ENCODE results near the gene STAG3.
"Not testable (repeated sequence)": the region's sequence is repeated elsewhere in the genome, so short reads cannot be mapped to it uniquely, and the experiment has no call there.

Gene STAG3, protein sequence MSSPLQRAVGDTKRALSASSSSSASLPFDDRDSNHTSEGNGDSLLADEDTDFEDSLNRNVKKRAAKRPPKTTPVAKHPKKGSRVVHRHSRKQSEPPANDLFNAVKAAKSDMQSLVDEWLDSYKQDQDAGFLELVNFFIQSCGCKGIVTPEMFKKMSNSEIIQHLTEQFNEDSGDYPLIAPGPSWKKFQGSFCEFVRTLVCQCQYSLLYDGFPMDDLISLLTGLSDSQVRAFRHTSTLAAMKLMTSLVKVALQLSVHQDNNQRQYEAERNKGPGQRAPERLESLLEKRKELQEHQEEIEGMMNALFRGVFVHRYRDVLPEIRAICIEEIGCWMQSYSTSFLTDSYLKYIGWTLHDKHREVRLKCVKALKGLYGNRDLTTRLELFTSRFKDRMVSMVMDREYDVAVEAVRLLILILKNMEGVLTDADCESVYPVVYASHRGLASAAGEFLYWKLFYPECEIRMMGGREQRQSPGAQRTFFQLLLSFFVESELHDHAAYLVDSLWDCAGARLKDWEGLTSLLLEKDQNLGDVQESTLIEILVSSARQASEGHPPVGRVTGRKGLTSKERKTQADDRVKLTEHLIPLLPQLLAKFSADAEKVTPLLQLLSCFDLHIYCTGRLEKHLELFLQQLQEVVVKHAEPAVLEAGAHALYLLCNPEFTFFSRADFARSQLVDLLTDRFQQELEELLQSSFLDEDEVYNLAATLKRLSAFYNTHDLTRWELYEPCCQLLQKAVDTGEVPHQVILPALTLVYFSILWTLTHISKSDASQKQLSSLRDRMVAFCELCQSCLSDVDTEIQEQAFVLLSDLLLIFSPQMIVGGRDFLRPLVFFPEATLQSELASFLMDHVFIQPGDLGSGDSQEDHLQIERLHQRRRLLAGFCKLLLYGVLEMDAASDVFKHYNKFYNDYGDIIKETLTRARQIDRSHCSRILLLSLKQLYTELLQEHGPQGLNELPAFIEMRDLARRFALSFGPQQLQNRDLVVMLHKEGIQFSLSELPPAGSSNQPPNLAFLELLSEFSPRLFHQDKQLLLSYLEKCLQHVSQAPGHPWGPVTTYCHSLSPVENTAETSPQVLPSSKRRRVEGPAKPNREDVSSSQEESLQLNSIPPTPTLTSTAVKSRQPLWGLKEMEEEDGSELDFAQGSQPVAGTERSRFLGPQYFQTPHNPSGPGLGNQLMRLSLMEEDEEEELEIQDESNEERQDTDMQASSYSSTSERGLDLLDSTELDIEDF
- total RNA-seq, result 1.5 to 3.1 reads per million in 2 donors

DNA sequence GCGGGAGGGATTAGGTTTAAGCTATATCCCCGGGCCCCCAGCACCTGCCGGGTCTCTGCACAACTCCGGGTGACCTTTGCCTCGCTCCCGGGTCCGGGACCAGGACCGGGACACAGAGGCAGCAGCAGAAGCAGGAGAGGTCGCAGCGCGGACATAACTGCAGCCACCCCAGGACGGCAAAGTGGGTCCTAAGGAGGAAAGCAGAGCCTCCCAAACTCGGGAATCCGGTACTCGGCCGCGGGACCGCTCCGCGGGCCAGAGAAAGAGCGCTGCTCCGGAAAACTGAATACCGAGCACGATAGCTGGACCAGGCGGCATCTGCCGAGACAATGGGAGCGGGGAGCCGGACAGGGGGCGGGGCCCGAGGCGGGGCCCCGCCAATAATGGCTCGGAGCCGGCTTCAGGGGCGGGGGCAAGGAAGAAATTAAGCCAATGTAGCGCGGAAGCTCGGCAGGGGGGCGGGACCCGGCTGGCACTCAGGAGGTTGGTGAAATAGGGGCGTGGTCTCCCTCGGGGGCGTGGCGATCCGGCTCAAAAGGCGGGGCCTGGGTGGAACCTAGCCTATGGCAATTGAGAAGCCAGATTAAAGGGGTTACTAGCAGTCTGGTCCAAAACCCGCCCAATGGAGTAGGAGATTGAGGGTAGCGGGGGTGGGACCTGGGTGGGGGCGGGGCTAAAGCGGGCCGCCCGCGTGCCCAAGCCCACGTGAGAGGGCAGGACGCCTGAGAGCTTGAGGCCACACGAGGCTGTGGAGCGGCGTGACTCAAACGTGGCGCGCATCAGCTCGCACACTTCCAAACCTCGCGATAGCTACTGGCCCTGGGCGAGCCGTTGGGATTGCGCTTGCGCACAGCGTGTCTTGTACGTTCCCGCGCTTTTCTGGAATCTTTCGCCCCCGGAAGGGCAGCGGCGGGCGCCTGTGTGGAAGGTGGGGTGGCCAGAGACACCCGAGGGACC is at the start of gene STAG3, which contains the start of gene GPC2:
Gene STAG3, plus strand, starts transcription at position 874 of the 957 bp plus-strand sequence. CDS start 2,639 bp downstream, outside the sequence.
Gene GPC2, minus strand, starts transcription at position 337 of the 957 bp plus-strand sequence. Its CDS starts 182 bp downstream, at position 155.
- DNase-seq, result peak; percentile 95

DNA sequence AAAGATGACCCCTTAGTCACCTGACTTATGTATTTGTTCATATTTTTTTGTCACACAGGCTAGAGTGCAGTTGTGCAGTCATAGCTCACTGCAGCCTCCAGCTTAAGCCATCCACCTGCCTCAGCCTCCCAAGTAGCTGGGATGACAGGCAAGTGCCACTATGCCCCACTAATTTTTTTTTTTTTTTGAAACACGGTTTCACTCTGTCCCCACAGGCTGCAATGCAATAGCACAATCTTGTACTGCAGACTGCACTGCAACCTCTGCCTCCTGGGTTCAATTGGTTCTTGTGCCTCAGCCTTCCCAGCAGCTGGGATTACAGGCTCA is 49.1 kb upstream of the STAG3 start:
- no peak for DNase-seq

DNA sequence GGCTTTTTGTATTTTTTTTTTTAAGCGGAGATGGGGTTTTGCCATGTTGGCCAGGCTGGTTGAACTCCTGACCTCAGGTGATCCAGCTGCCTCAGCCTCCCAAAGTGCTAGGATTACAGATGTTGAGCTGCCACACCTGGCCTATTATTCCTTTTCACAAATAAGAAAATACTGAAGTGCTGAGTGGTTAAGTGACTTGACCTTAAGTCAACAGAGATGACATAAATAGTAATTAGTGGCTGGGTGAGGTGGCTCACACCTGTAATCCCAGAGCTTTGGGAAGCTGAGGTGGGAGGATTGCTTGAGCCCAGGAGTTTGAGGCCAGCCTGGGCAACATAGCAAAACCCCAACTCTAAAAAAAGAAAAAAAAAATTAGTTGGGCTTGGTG is 47.5 kb upstream of the STAG3 start:
- DNase-seq, result not testable (repeated sequence)

DNA sequence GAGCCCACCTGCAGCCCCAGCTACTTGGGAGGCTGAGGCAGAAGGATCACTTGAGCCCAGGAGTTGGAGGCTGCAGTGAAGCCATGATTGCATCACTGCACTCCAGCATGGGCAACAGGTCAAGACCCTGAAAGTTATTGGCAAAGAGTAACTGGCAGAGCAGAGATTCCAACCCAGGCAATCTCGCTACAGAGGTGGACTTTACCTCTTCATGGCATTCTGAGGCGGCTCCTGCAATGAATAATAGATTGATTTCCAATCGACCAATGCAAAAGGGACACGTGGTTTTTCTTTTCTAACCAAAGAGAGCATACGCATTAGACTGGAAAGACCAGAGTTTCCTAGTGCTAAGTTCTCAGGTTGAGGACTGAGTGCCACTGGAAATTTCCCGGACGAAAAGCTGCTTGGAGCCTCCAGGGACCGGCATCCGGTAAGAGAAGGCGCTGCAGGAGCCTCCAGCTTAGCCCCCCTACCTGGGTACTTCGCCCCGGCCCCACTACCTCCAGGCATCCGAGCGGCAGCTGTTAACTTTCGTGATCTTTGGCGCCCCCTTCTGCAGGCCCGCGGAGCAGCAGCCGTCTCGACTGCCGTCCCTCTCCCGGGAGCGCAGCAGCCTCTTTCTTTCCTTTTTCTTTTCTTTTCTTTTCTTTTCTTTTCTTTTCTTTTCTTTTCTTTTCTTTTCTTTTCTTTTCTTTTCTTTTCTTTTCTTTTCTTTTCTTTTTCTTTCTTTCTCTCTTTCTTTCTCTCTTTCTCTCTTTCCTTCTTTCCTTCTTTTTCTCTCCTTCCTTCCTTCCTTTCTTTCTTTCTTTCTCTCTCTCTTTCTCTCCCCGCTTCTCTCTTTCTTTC is 46.9 kb upstream of the STAG3 start:
- DNase-seq, result peak; percentile 89

DNA sequence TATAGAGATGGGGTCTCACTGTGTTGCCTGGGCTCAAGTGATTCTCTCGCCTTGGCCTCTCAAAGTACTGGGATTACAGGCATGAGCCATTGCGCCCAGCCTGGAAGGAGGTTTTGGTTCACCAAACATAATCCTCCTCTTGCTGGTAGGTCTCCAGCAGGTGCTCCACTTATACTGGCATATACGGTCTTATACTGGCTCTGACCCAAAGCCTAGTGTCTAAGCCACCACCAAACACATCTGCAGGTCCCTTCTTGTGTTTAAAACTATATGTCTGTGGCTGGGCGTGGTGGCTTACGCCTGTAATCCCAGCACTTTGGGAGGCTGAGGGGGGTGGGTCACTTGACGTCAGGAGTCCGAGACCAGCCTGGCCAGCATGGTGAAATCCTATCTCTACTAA is 45.6 kb upstream of the STAG3 start:
- DNase-seq, result no peak

DNA sequence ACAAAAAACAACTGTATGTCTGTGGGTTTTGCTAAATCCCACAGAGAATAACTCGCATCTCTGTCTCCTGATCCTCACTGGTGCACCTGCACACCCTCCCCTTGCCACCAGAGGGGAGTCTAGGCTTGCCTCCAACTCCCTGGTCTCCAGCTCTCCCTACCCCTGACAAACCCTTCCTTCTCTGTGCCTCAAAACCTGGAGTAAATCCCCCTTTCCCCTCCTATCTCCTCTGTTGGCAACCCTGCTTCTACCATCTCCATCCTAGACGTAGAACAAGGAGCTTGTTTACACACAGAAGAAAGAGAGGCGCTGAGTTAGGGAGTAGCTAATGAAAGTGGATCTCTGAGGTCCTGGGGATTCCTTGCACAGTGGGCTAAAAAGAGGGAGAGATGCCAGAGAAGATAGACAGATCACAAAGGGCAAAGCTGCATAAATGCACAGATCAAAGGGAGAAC is 45.0 kb upstream of the STAG3 start:
- peak; percentile 53 for DNase-seq

DNA sequence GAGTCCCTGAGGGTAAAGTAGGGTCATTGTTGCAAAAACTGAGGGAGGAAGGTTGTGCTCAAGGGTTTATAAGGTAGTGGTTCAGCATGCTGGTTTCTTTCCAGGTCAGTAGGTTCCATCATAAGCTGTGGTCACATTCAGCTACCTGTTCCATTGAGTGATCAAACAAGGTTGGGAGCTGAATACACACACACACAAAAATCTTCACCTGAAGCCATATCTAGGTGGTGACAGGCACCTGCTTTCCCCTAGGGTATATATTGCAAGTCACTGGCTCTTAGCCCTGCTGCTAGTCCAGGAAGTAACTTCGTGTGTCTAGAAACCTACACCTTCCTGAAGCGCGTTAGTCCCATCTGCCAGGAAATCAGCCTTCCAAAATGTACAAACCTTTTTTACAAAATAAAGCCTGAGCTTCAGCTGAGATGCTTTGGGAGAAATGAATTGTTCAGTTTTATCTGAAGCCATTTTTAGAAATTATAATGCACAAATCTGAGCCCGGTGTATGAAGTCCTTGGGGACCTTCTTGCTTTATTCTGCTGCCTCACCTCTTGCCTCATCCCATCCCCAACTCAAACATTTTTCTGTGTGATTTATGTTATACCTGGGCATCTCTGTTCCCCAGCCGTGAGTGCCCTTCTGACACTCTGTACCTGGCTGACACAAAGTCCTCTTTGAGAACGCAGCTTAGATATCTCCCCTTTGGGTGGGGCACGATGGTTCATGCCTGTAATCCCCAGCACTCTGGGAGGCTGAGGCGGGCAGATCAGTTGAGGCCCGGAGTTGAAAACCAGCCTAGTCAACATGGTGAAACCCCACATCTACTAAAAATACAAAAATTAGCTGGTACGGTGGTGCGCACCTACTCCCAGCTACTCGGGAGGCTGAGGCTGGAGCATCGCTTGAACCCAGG is 39.6 kb upstream of the STAG3 start:
- DNase-seq, result no peak

DNA sequence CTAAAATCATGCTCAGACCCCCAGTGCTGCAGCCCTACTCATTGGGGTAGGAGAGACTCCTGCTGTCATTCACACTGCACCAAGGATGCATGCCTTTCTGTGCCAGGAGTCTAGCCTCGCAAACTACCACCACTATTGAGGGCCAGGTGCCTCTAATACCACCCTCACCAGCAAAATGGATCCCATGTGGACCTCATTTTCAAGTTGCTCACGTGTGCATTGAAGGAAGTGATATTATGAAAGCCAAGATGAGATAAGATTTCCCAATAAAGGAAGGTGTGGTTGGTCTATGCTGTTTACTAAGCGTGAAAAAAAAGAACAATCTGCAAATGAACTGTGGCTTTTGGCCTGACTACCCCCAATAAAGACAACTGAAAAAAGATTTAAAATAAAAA is 36.2 kb upstream of the STAG3 start:
- no peak for DNase-seq

DNA sequence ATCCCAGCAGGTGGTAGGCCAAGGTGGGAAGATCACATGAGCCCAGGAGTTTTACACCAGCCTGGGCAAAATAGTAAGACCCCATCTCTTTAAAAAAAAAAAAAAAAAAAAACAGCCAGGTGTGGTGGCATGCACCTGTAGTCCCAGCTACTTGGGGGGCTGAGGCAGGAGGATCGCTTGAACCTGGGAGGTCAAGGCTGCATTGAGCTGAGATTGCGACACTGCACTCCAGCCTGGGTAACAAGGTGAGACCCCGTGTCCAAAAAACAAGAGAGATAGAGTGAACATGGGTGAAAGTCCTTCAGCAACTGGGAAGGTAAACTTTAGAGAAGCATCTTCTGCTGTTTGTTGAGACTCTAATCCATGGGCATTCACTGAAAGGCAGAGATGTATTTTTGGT is 35.3 kb upstream of the STAG3 start:
- DNase-seq, result no peak

DNA sequence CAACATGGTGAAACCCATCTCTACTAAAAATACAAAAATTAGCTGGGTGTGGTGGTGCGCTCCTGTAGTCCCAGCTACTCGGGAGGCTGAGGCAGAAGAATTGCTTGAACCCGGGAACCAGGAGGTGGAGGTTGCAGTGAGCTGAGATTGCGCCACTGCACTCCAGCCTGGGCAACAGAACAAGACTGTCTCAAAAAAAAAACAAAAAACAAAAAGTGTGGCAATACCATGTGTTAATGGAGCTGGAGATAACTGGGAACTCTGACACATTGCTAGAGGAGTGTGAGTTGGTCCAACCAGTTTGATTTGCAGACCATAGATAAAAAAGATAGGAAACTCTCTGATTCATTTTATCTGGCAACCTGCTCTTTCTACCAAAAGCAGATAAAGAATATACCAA is 31.4 kb upstream of the STAG3 start:
- DNase-seq, result not testable (repeated sequence)

DNA sequence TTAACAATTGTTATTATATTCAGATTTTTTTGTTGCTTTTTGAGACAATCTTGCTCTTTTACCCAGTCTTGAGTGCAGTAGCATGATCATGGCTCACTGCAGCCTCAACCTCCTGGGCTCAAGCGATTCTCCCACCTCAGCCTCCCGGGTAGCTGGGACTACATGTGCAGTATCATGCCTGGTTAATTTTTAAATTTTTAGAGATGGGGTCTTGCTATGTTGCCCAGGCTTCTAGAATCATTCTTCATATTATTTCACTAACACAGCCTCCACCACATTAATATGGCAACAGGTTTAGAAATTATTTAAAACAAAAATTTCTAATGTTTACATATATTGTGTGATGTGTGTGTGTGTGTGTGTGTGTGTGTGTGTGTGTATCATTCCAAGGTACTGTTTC is 30.4 kb upstream of the STAG3 start:
- no peak for DNase-seq

DNA sequence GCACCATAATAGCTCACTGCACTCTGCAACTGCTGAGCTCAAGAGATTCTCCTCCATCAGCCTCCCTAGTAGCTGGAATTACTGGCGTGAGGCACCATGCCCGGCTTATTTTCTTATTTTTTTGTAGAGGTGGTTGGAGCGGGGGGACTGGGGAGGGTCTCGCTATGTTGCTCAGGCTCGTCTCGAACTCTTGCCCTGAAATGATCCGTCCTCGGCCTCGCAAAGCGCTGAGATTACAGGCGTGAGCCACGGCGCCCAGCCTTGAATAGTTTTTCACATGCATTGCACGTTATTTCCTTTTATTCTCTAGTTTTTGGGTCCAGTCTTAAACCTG is 29.5 kb upstream of the STAG3 start:
- no peak for DNase-seq

DNA sequence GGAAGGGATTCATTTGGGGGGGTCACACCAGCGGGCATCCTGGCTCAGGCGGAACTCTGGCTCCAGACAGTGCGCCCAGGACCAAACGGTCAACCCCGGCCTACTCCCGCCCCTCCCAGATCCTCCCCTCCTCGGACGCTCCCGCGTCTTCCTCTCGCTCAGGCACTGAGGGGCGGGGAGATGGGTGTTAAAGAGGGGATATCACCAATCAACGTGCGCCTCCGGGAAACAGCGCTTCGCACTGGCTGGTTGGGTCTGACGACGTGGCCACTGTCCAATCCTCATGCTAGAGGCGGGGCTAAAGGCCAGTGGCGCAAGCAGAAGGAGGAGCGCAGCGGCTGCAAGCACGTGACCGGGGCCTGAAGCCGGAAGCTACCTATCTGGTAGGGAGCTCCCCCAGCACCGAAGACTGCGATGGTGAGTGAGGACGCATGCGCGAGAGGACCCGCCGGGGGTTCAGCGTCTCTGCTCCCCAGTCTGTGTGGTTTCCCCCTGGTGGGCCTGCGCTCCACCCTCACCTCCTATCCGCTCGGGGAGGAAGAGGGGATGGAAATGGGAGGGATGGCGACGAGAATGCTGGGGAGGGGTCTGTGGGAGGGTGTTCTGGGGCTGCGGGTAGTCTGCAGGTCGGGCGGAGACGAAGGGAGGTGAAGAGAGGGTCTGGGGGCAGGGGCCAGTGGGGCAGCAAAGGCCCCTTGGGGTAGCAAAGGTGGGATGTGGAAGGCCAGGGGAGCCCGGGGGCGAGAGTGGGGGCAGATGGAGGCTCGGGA is 29.0 kb upstream of the STAG3 start, which contains the start of gene LAMTOR4:
Gene LAMTOR4, plus strand, starts transcription at position 360 of the 770 bp plus-strand sequence. Its CDS starts 55 bp downstream, at position 415.
- DNase-seq, result peak; percentile 94

DNA sequence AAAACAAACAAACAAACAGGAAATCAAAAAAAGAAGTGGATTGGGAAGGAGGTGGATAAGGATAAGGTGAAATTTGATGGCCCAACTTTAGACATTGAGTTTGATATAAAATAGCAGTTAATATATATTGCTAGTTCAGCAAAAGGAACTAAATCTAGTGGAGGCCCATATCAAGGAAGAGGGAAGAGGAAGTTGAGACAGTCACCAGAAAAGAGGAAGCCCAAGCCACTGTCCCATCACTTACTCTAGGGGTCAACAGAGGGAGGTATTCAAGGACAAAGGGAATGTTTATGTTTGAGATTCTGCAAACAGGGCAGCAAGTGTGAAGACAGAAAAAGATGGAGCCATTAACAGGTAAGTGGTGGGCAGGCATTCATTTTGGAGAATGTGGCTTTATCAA is 25.3 kb upstream of the STAG3 start:
- no peak for DNase-seq

DNA sequence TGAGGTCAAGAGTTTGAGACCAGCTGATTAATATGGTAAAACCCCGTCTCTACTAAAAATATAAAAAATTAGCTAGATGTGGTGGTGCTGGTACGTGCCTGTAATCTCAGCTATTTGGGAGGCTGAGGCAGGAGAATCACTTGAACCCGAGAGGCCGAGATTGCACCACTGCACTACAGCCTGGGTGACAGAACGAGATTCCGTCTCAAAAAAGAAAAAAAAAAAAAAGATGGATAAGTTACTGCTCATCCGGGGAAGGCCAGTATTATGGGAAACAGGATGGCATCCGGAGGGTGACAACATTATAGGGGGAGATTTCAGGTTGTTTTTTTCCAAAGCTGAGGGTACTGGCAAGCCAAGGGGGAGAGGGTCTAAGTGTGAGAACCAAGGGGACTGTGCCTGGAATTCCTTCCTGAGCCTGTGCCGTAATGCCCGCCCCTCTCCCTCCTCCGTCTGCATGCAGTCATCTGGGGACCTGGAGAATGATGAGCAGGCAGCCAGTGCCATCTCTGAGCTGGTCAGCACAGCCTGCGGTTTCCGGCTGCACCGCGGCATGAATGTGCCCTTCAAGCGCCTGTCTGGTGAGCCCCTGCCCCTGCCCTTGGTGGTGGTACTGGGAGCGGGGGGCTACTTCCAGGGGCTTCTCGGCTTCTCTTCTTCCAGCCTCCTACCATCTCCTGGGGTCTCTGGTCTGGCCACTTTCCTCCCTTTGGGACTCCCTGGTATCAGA is 24.6 kb upstream of the STAG3 start:
- no peak for DNase-seq

DNA sequence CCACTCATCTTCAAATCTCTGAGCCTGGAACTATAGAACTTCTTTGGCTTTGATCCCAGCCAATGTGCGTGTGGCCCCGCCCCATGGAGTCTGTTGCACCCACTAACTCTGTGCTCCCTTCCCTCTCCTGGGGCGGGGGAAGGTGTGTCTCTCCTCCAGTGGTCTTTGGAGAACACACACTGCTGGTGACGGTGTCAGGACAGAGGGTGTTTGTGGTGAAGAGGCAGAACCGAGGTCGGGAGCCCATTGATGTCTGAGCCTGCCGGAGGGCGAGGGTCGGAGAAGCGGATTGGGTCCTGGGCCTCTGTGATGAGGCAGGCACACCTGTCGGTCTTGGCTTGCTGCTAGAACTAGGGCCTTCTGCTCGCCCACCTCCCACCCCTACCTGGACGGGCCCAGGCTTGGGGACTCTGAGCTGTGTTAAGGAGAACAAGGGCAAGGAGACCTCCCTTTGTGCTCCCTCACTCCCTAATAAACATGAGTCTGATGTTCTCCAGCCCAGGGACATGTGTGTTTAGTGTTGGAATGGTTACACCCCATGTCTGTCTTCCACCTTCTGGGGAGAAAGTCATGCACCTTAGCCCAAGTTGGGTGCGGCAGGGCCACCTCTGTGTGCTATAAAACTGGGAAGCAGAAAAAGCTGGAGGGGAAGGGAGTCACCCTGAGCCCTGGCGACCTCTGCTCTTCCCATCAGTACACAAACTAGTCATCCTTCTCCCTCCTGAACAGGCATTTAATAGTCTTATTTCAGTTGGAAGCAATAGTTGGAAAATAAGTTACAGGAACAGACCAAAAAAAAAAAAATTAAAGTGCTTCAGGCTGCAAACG is 23.8 kb upstream of the STAG3 start:
- no peak for DNase-seq

Data from T-helper 9 cell (primary cell).